HEK293T (cell line): Measurements from ENCODE around the gene SYNE2.

Source experiments
- CTCF ChIA-PET: fragments of 350-600 bp; formaldehyde crosslinking; extraction: SDS; loops from one replicate; lab custom pipeline; 2021; ENCODE audit warnings: antibody characterized with exemption, inconsistent platforms; lab: Yijun Ruan, JAX
- POLR2A ChIA-PET: fragments of 350-600 bp; formaldehyde crosslinking; extraction: SDS; loops from one replicate; lab custom pipeline; 2020; ENCODE audit warnings: antibody characterized with exemption, inconsistent platforms; lab: Yijun Ruan, JAX
- DNase-seq: peaks from one replicate; pipeline ENCODE4 v3.0.0; 2012; ENCODE audit warnings: mixed read lengths; ENCODE audit errors: extremely low spot score
- ARNT ChIP-seq: fragments of 450-650 bp; IDR thresholded peaks from 2 replicates; pipeline ENCODE4 v1.6.1; 2017; ENCODE audit warnings: mild to moderate bottlenecking
- BHLHE40 ChIP-seq: fragments of 450-650 bp; IDR thresholded peaks from 2 replicates; pipeline ENCODE4 v1.6.1; 2016; ENCODE audit warnings: mild to moderate bottlenecking, moderate library complexity, borderline replicate concordance
- CTBP1 ChIP-seq: fragments of 450-650 bp; IDR thresholded peaks from 2 replicates; pipeline ENCODE4 v1.6.1; 2016; ENCODE audit warnings: borderline replicate concordance
- ELF4 ChIP-seq: fragments of 450-650 bp; IDR thresholded peaks from 2 replicates; pipeline ENCODE4 v1.6.1; 2017; ENCODE audit warnings: antibody characterized with exemption
- FOXA1 ChIP-seq: fragments of 450-650 bp; IDR thresholded peaks from 2 replicates; pipeline ENCODE4 v1.6.1; 2016; ENCODE audit warnings: mild to moderate bottlenecking
- FOXK2 ChIP-seq: fragments of 450-650 bp; IDR thresholded peaks from 2 replicates; pipeline ENCODE4 v1.6.1; 2016; ENCODE audit warnings: mild to moderate bottlenecking
- FOXM1 ChIP-seq: fragments of 450-650 bp; IDR thresholded peaks from 2 replicates; pipeline ENCODE4 v1.6.1; 2017; ENCODE audit warnings: mild to moderate bottlenecking, borderline replicate concordance
- HDGF ChIP-seq: fragments of 450-650 bp; IDR thresholded peaks from 2 replicates; pipeline ENCODE4 v1.6.1; 2017; ENCODE audit warnings: antibody characterized with exemption, borderline replicate concordance
- L3MBTL2 ChIP-seq: fragments of 450-650 bp; conservative IDR thresholded peaks from 2 replicates; pipeline ENCODE4 v1.6.1; 2016; ENCODE audit warnings: mild to moderate bottlenecking
- LEF1 ChIP-seq: fragments of 450-650 bp; IDR thresholded peaks from 2 replicates; pipeline ENCODE4 v1.6.1; 2017; ENCODE audit warnings: mild to moderate bottlenecking, borderline replicate concordance
- NFRKB ChIP-seq: fragments of 450-650 bp; IDR thresholded peaks from 2 replicates; pipeline ENCODE4 v1.6.1; 2016; ENCODE audit warnings: mild to moderate bottlenecking, moderate library complexity
- SP1 ChIP-seq: fragments of 450-650 bp; IDR thresholded peaks from 2 replicates; pipeline ENCODE4 v1.6.1; 2017
- SUZ12 ChIP-seq: fragments of 450-650 bp; IDR thresholded peaks from 2 replicates; pipeline ENCODE4 v1.6.1; 2016; ENCODE audit warnings: mild to moderate bottlenecking
- TARDBP ChIP-seq: fragments of 450-650 bp; IDR thresholded peaks from 2 replicates; pipeline ENCODE4 v1.6.1; 2016
- ZNF384 ChIP-seq: fragments of 450-650 bp; IDR thresholded peaks from 2 replicates; pipeline ENCODE4 v1.6.1; 2016
- TF ChIP-seq, protein P1 (sequence below): fragments of 450-650 bp; IDR thresholded peaks from 2 replicates; pipeline ENCODE4 v1.6.1; 2016

The SYNE2 gene

DNA sequence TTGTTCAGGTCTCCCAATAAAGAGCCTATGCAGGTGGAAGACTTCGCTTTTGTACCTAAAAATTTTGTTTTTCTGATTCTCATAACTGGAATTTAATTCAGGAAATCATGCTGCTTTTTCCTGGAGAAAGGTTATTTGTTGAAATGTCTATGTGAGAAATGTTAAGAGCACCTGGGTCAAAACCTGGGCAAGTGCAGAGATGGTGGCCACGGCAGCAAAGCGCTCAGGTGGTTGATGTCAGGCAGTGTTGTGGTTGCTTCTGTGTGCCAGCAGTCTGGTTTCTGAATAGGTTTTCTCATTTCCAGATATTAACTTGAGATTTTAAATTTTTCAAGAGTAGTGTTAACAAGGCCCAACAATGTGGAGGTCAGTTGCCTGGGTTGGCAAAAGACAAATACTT lies 345.2 kb downstream of the SYNE2 start:
- POLR2A ChIA-PET = no interaction called here
- TF ChIP-seq, protein P1, sequence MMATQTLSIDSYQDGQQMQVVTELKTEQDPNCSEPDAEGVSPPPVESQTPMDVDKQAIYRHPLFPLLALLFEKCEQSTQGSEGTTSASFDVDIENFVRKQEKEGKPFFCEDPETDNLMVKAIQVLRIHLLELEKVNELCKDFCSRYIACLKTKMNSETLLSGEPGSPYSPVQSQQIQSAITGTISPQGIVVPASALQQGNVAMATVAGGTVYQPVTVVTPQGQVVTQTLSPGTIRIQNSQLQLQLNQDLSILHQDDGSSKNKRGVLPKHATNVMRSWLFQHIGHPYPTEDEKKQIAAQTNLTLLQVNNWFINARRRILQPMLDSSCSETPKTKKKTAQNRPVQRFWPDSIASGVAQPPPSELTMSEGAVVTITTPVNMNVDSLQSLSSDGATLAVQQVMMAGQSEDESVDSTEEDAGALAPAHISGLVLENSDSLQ = no peak
- TF ChIP-seq SP1 (no peak), SUZ12 (no peak), L3MBTL2 (no peak), ARNT (no peak), HDGF (no peak), ZNF384 (no peak), CTBP1 (no peak), BHLHE40 (no peak), FOXA1 (no peak)
- DNase-seq = no peak
- CTCF ChIA-PET = no interaction called here

DNA sequence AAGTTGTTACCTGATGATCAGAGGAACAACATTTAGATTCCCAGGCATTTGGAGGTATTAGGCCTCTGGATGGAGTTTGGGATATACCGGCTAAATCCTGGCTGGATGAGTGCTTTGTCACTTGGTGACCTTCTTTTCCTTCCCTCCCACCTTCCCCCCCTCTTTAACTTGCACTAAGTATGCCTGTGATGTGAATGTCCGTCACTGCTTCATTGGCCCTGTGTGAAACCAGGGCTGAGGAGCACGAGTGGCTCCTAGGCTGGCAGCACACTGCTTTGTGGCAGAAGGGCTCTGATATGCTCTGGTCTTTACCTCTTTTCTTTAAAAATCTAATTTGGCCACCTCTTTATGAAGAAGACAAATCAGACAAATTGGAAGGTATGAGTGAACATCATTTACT lies 345.7 kb downstream of the SYNE2 start:
- POLR2A ChIA-PET = interaction anchor here (1.0 kb wide), 1 partner anchor 11 kb away, joined by 3 read pairs; no protein-coding TSS in a partner anchor
- TF ChIP-seq ARNT = no peak
- TF ChIP-seq, protein P1 = no peak
- no peak for TF ChIP-seq CTBP1
- TF ChIP-seq NFRKB = no peak
- no peak for TF ChIP-seq FOXM1
- no peak for TF ChIP-seq LEF1
- TF ChIP-seq TARDBP = no peak
- no peak for TF ChIP-seq FOXA1
- no peak for TF ChIP-seq HDGF
- TF ChIP-seq BHLHE40 = no peak
- TF ChIP-seq L3MBTL2 = no peak
- TF ChIP-seq SP1 = no peak
- no peak for TF ChIP-seq SUZ12
- no peak for TF ChIP-seq FOXK2
- no peak for TF ChIP-seq ELF4
- no peak for TF ChIP-seq ZNF384
- DNase-seq = no peak
- CTCF ChIA-PET = no interaction called here

DNA sequence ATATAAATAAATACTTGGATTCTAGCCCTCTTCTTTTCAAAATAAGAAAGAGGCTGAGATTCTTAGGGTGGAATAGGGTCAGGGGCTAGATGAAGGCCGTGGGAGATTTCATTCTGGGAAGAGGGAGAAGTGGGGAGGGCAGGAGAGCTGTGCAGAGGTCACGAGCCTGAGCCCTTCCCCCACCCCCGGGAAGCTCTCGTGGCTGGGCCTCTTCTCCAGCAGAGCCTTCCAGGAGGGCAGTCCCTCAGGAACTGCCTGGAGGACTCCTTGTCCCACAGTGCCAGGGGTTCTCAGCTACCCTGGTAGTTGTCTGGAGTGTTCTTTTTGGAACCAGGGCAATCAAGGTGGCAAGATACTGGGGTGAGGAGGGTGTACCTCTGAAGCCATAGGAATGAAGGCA lies 347.4 kb downstream of the SYNE2 start:
- ChIA-PET CTCF (no interaction called here), POLR2A (no interaction called here)
- no peak for DNase-seq
- no peak for TF ChIP-seq HDGF
- no peak for TF ChIP-seq ZNF384
- TF ChIP-seq, protein P1 = no peak
- TF ChIP-seq SP1 = no peak
- no peak for TF ChIP-seq CTBP1
- no peak for TF ChIP-seq ELF4
- TF ChIP-seq NFRKB = no peak
- TF ChIP-seq FOXA1 = no peak
- no peak for TF ChIP-seq ARNT
- no peak for TF ChIP-seq TARDBP
- no peak for TF ChIP-seq LEF1
- no peak for TF ChIP-seq L3MBTL2

DNA sequence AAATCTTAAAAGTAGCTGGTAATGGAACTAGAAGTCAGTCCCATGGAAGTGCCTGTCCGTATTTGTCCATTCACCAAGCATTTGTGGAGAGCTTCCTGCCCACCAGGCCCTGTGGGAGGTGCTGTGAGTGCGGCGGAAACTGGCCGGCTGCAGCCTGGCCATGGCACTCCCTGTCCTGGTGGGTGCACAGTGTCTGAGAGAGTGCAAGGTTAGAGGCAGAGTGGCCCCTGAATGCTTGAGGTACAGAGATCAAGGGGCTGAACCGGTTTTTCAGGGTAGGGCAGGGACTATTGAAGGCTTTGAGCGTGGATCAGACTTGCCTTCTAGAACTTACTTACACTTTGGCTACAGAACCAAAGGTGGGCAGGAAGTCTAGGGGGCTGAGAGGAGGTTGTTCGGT lies 348.5 kb downstream of the SYNE2 start:
- no peak for DNase-seq
- TF ChIP-seq ARNT = no peak
- TF ChIP-seq BHLHE40 = no peak
- TF ChIP-seq CTBP1 = no peak
- no peak for TF ChIP-seq SP1
- TF ChIP-seq FOXK2 = no peak
- no peak for TF ChIP-seq TARDBP
- TF ChIP-seq, protein P1 = no peak
- TF ChIP-seq ELF4 = no peak
- TF ChIP-seq HDGF = no peak
- TF ChIP-seq NFRKB = no peak
- no peak for TF ChIP-seq ZNF384
- TF ChIP-seq FOXM1 = no peak
- no peak for TF ChIP-seq FOXA1
- CTCF ChIA-PET = no interaction called here
- POLR2A ChIA-PET = no interaction called here

DNA sequence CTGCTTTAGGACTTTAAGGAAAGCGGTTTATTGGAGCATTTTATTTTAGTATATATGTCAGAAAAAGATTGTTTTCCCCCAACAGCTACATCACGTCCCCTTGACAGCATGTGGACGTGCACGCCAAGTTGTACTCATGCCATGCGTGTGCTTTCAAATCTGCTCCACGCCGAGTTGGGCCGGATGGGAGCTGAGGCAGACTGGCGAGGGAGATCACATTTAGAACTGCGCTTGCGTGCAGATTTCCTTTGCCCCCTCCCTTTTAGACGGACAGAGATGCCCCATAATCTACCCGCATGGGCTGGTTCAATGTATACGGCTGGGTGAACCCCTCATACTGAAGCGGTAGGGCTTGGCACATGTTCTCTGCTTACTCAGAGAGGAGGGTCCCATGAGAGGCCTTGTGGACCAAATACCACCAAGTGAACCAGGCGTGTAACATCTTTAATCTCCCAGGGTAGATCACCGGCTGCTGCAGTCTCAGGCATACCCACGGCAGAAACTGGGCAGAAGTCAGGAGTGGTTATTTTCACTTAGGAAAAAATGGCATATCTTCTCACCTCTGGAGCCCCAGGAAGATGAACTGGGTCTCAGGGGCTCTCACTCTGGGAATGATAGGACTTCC lies 349.2 kb downstream of the SYNE2 start:
- CTCF ChIA-PET = no interaction called here
- TF ChIP-seq, protein P1 = no peak
- TF ChIP-seq TARDBP (no peak), ARNT (no peak), CTBP1 (no peak), L3MBTL2 (no peak), SUZ12 (no peak), HDGF (no peak), BHLHE40 (no peak), NFRKB (no peak), FOXK2 (no peak), FOXA1 (no peak), FOXM1 (no peak), SP1 (no peak), ELF4 (no peak), ZNF384 (no peak), LEF1 (no peak)
- POLR2A ChIA-PET = no interaction called here
- no peak for DNase-seq
